Mesenchymal stem cell (in vitro differentiated cells and primary cell): ENCODE results near the gene CACNA1C.

Experiments
- DNase-seq: peaks from one replicate; pipeline ENCODE4 v3.0.0-alpha.2; 2013
- H2AFZ ChIP-seq: one replicate; pipeline ENCODE4 v1.6.1; 2013; ENCODE audit warnings: low read depth, mild to moderate bottlenecking, control low read depth, inconsistent platforms, low read length, moderate library complexity
- H2AK5ac ChIP-seq: 2 replicates; pipeline ENCODE4 v1.6.1; 2013; ENCODE audit warnings: low read length, moderate library complexity, mild to moderate bottlenecking, inconsistent platforms; ENCODE audit not compliant: severe bottlenecking
- H2BK120ac ChIP-seq: one replicate; pipeline ENCODE4 v1.6.1; 2013; ENCODE audit warnings: low read depth, mild to moderate bottlenecking, inconsistent platforms, low read length, moderate library complexity
- H2BK12ac ChIP-seq, 2 experiments: one replicate each; pipeline ENCODE4 v1.6.1; 2013; ENCODE audit warnings: inconsistent platforms in 2 of 2, low read length in 2 of 2, mild to moderate bottlenecking in 2 of 2, moderate library complexity in 2 of 2, control low read depth in 1 of 2
- H2BK15ac ChIP-seq: one replicate; pipeline ENCODE4 v1.6.1; 2013; ENCODE audit warnings: mild to moderate bottlenecking, low read depth, inconsistent platforms; ENCODE audit not compliant: poor library complexity, severe bottlenecking
- H2BK5ac ChIP-seq: 2 replicates; pipeline ENCODE4 v1.6.1; 2013; ENCODE audit warnings: low read depth, mild to moderate bottlenecking, low read length, control low read depth, inconsistent platforms; ENCODE audit not compliant: poor library complexity, severe bottlenecking
- H3K14ac ChIP-seq, 2 experiments: one replicate each; pipeline ENCODE4 v1.6.1; 2013; ENCODE audit warnings: inconsistent platforms in 2 of 2, low read length in 2 of 2, control low read depth in 1 of 2, mild to moderate bottlenecking in 1 of 2, moderate library complexity in 1 of 2
- H3K18ac ChIP-seq, 2 experiments: one replicate each; pipeline ENCODE4 v1.6.1; 2013; ENCODE audit warnings: inconsistent platforms in 2 of 2, low read length in 2 of 2, control low read depth in 1 of 2, low read depth in 1 of 2, mild to moderate bottlenecking in 1 of 2
- H3K23ac ChIP-seq, 2 experiments: one replicate each; pipeline ENCODE4 v1.6.1; 2013; ENCODE audit warnings: inconsistent platforms in 2 of 2, low read length in 2 of 2, mild to moderate bottlenecking in 2 of 2, moderate library complexity in 2 of 2, control low read depth in 1 of 2
- H3K27ac ChIP-seq: 2 replicates; pipeline ENCODE4 v1.5.1; 2013; ENCODE audit warnings: mild to moderate bottlenecking, moderate library complexity, low read length, control low read depth, inconsistent platforms; ENCODE audit not compliant: poor library complexity, severe bottlenecking
- H3K27me3 ChIP-seq, 2 experiments: 2 replicates each; pipeline versions ENCODE4 v1.6.1 to v1.7.0; 2013; ENCODE audit warnings: low read length in 2 of 2, mild to moderate bottlenecking in 2 of 2, moderate library complexity in 2 of 2, control low read depth in 1 of 2, inconsistent platforms in 1 of 2; ENCODE audit not compliant: control insufficient read depth in 1 of 2, insufficient read depth in 1 of 2
- H3K36me3 ChIP-seq, 2 experiments: 2 replicates each; pipeline versions ENCODE4 v1.6.1 to v1.7.0; 2013; ENCODE audit warnings: low read length in 2 of 2, control low read depth in 1 of 2, inconsistent platforms in 1 of 2, low read depth in 1 of 2, mild to moderate bottlenecking in 1 of 2; ENCODE audit not compliant: insufficient read depth in 2 of 2, control insufficient read depth in 1 of 2
- H3K4ac ChIP-seq, 2 experiments: one replicate each; pipeline ENCODE4 v1.6.1; 2013; ENCODE audit warnings: inconsistent platforms in 2 of 2, low read length in 2 of 2, mild to moderate bottlenecking in 2 of 2, moderate library complexity in 2 of 2, control low read depth in 1 of 2, low read depth in 1 of 2
- H3K4me1 ChIP-seq: 2 replicates; pipeline ENCODE4 v1.6.1; 2013; ENCODE audit warnings: low read depth, low read length, control low read depth; ENCODE audit not compliant: control insufficient read depth, insufficient read depth
- H3K4me2 ChIP-seq: 2 replicates; pipeline ENCODE4 v1.6.1; 2013; ENCODE audit warnings: low read length, mild to moderate bottlenecking, inconsistent platforms; ENCODE audit not compliant: poor library complexity, severe bottlenecking
- H3K4me3 ChIP-seq, 2 experiments: 2 replicates each; pipeline versions ENCODE4 v1.5.1 to v1.7.0; 2013; ENCODE audit warnings: low read length in 2 of 2, mild to moderate bottlenecking in 2 of 2, control low read depth in 1 of 2, low read depth in 1 of 2; ENCODE audit not compliant: insufficient read depth in 1 of 2
- H3K79me1 ChIP-seq: replicated peaks from 2 replicates; pipeline ENCODE4 v1.6.1; 2013; ENCODE audit warnings: mild to moderate bottlenecking, control low read depth, low read length, inconsistent platforms; ENCODE audit not compliant: poor library complexity, severe bottlenecking
- H3K9ac ChIP-seq: 2 replicates; pipeline ENCODE4 v1.7.0; 2013; ENCODE audit warnings: mild to moderate bottlenecking, low read length, moderate library complexity
- H3K9me3 ChIP-seq: 2 replicates; pipeline ENCODE4 v1.7.0; 2013; ENCODE audit warnings: mild to moderate bottlenecking, low read length; ENCODE audit not compliant: control insufficient read depth
- H4K8ac ChIP-seq: one replicate; pipeline ENCODE4 v1.6.1; 2013; ENCODE audit warnings: inconsistent platforms, mild to moderate bottlenecking, low read length, moderate library complexity
- H4K91ac ChIP-seq: one replicate; pipeline ENCODE4 v1.6.1; 2013; ENCODE audit warnings: mild to moderate bottlenecking, low read length, inconsistent platforms
- WGBS: methylation state at CpG from one replicate; pipeline ENCODE4 v1.1.7; 2013; ENCODE audit warnings: mixed read lengths; 5-methylcytosine and 5-hydroxymethylcytosine counted together

The CACNA1C gene

DNA sequence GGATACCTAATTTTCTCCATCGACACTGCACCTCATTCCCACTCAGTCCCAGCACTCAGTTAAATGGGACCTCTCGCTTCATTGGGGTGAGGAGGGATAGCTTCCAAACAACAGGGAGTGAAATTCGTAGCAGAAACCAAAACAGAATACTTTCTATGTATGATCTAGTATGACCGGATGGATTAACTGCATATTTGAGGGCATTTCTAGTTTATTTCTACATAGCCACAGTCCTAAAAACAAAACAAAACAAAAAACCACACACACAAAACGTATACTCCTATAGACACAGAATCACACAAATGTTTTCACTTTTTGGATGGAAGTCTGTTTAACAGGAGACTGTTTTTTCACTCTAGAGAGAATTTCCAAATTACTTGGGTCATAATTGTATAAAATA, 434.5 kb downstream of the CACNA1C start:
- no peaks in the 10 kb centered on the region for H3K79me1 ChIP-seq
- no peak overlapping the region for H2BK5ac ChIP-seq
- no peak overlapping the region for H3K27ac ChIP-seq
- H4K8ac ChIP-seq: no peak overlapping the region
- H2AFZ ChIP-seq: no peak overlapping the region
- peaks cover 0 to 50% of the 10 kb centered on the region in 2 experiments for H3K36me3 ChIP-seq
- peak; percentile 14 for DNase-seq
- H3K27me3 ChIP-seq: peaks cover 0 to 13% of the 10 kb centered on the region in 2 experiments
- no peak overlapping the region for H3K4me2 ChIP-seq
- H3K4ac ChIP-seq: no peak overlapping the region
- no peak overlapping the region for H3K14ac ChIP-seq
- H3K4me3 ChIP-seq: no peak overlapping the region
- H2BK12ac ChIP-seq: no peak overlapping the region
- no peak overlapping the region for H3K23ac ChIP-seq
- no CpG with 5 or more reads among the region's 5 CpGs for WGBS
- no peak overlapping the region for H3K9ac ChIP-seq
- no peaks in the 10 kb centered on the region for H3K9me3 ChIP-seq
- no peaks in the 10 kb centered on the region for H3K4me1 ChIP-seq
- H2BK120ac ChIP-seq: no peak overlapping the region
- no peak overlapping the region for H2AK5ac ChIP-seq
- no peak overlapping the region for H2BK15ac ChIP-seq
- H3K18ac ChIP-seq: no peak overlapping the region
- H4K91ac ChIP-seq: no peak overlapping the region

DNA sequence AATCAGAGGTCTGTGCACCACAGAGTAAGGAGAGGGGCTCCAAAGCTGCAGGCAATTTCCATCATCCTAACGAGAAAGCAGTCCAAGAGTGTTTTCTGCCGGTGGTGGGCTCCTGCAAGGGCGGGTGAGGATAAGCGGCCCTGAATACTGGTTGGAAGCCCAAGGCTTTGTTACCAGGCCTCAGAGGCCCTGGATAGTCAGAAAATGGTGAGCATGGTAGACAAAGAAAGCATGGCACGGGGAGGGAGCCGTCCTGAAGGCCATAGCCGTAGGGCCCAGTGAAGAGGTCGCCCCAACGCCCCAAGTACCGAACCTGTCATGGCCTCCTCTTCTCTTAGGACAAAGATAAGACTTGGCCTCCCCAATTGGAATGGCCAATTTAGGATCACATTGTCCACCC, 435.3 kb downstream of the CACNA1C start:
- 96% methylated on average over 10 of the region's 10 CpGs for WGBS
- H2AK5ac ChIP-seq: no peak overlapping the region
- H3K14ac ChIP-seq: no peak overlapping the region
- no peak overlapping the region for H3K4me2 ChIP-seq
- H2BK15ac ChIP-seq: no peak overlapping the region
- no peak overlapping the region for H3K9ac ChIP-seq
- peaks cover 0 to 50% of the 10 kb centered on the region in 2 experiments for H3K36me3 ChIP-seq
- H3K23ac ChIP-seq: no peak overlapping the region
- H3K27me3 ChIP-seq: peaks cover 0 to 13% of the 10 kb centered on the region in 2 experiments
- H3K4me1 ChIP-seq: no peaks in the 10 kb centered on the region
- H3K79me1 ChIP-seq: no peaks in the 10 kb centered on the region
- H3K4me3 ChIP-seq: no peak overlapping the region
- DNase-seq: no peak
- H3K9me3 ChIP-seq: no peaks in the 10 kb centered on the region
- H3K4ac ChIP-seq: no peak overlapping the region
- no peak overlapping the region for H4K8ac ChIP-seq
- H3K27ac ChIP-seq: no peak overlapping the region
- H3K18ac ChIP-seq: no peak overlapping the region
- no peak overlapping the region for H2BK12ac ChIP-seq
- H2AFZ ChIP-seq: no peak overlapping the region
- H2BK5ac ChIP-seq: no peak overlapping the region
- no peak overlapping the region for H4K91ac ChIP-seq
- H2BK120ac ChIP-seq: no peak overlapping the region

DNA sequence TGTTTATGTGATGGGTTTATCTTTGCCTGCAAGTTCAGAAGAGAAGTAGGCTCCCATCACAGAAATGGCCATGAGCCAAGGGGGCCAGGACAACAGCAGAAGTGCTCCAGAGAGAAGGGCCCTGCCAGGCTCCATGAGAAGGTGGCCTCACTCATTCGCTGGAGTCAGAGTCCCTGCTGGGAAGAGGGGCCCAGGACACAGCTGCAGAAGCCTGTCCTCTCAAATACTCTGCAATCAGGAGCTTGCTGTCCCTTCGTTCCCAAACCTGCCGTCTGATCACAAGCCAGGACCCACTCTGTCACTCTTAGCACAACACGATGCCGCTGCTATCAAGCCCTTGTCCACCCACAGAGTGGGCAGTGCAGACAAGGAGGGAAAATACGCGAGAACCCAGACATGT, 435.8 kb downstream of the CACNA1C start:
- 90% methylated on average over 5 of the region's 7 CpGs for WGBS
- Histone ChIP-seq H2BK120ac (no peak overlapping the region), H2BK12ac (no peak overlapping the region), H3K9me3 (no peaks in the 10 kb centered on the region), H2BK5ac (no peak overlapping the region), H2AK5ac (no peak overlapping the region), H3K36me3 (peaks cover 0 to 49% of the 10 kb centered on the region in 2 experiments), H3K14ac (no peak overlapping the region), H3K27me3 (peaks cover 0 to 13% of the 10 kb centered on the region in 2 experiments), H3K4me1 (no peaks in the 10 kb centered on the region), H3K18ac (no peak overlapping the region), H3K4me3 (no peak overlapping the region), H3K79me1 (no peaks in the 10 kb centered on the region), H3K9ac (no peak overlapping the region), H3K27ac (no peak overlapping the region), H3K4me2 (no peak overlapping the region), H2AFZ (no peak overlapping the region), H3K23ac (no peak overlapping the region), H4K8ac (no peak overlapping the region), H4K91ac (no peak overlapping the region), H3K4ac (no peak overlapping the region), H2BK15ac (no peak overlapping the region)
- DNase-seq: no peak

DNA sequence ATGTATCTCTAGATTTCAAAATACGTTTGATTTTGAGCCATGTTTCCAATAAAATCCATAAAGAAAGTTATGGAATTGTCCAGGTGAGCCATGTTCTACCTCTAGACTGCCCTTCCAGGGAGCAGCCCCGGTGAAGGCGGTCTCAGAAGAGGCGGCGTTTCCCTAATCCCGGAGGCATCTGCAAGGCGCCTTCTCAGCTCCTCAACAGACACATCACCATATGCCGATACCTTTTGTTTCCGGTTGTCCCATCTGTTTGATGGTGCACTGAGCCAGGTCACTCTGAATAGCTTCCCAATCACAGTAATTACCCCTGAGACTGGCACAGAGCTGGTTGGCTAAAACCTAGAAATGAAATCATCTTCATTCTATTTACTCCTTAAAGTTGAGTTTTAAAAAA, 436.5 kb downstream of the CACNA1C start:
- no peak overlapping the region for H3K4me2 ChIP-seq
- H2BK5ac ChIP-seq: no peak overlapping the region
- H3K9me3 ChIP-seq: no peaks in the 10 kb centered on the region
- no peak overlapping the region for H2BK12ac ChIP-seq
- H3K18ac ChIP-seq: no peak overlapping the region
- peaks cover 0 to 9% of the 10 kb centered on the region in 2 experiments for H3K27me3 ChIP-seq
- no peak overlapping the region for H3K27ac ChIP-seq
- H2BK15ac ChIP-seq: no peak overlapping the region
- no peak overlapping the region for H4K91ac ChIP-seq
- H3K23ac ChIP-seq: no peak overlapping the region
- H3K14ac ChIP-seq: no peak overlapping the region
- no peak overlapping the region for H2AFZ ChIP-seq
- H2AK5ac ChIP-seq: no peak overlapping the region
- no peak for DNase-seq
- no peak overlapping the region for H3K9ac ChIP-seq
- no peak overlapping the region for H3K4me3 ChIP-seq
- no peak overlapping the region for H3K4ac ChIP-seq
- no peaks in the 10 kb centered on the region for H3K79me1 ChIP-seq
- H3K4me1 ChIP-seq: no peaks in the 10 kb centered on the region
- no peak overlapping the region for H4K8ac ChIP-seq
- WGBS: 90% methylated on average over 9 of the region's 9 CpGs
- H3K36me3 ChIP-seq: peaks cover 0 to 47% of the 10 kb centered on the region in 2 experiments
- H2BK120ac ChIP-seq: no peak overlapping the region
